Measurements from ENCODE around the gene LCN9.

GRCh38 chr9:135683401-135684034, 20.4 kb downstream of the LCN9 start:
- TF ChIP-seq, protein P1, sequence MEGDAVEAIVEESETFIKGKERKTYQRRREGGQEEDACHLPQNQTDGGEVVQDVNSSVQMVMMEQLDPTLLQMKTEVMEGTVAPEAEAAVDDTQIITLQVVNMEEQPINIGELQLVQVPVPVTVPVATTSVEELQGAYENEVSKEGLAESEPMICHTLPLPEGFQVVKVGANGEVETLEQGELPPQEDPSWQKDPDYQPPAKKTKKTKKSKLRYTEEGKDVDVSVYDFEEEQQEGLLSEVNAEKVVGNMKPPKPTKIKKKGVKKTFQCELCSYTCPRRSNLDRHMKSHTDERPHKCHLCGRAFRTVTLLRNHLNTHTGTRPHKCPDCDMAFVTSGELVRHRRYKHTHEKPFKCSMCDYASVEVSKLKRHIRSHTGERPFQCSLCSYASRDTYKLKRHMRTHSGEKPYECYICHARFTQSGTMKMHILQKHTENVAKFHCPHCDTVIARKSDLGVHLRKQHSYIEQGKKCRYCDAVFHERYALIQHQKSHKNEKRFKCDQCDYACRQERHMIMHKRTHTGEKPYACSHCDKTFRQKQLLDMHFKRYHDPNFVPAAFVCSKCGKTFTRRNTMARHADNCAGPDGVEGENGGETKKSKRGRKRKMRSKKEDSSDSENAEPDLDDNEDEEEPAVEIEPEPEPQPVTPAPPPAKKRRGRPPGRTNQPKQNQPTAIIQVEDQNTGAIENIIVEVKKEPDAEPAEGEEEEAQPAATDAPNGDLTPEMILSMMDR (IDR thresholded peaks at IDR 0.05): no peak
- TF ChIP-seq POLR2A (IDR thresholded peaks at IDR 0.05): no peak

All from thyroid gland (tissue), 4 donors.